GM19467 (cell line): ENCODE data around the gene SMNDC1.
"Not testable (repeated sequence)": the region's sequence is repeated elsewhere in the genome, so short reads cannot be mapped to it uniquely, and the experiment has no call there.

Experiments
- ATAC-seq: cut with Tn5 transposase; IDR thresholded peaks from one replicate; pipeline ENCODE4 v1.9.1; 2021; ENCODE audit warnings: mild to moderate bottlenecking, moderate library complexity; ENCODE audit not compliant: unreplicated experiment

Gene SMNDC1

DNA sequence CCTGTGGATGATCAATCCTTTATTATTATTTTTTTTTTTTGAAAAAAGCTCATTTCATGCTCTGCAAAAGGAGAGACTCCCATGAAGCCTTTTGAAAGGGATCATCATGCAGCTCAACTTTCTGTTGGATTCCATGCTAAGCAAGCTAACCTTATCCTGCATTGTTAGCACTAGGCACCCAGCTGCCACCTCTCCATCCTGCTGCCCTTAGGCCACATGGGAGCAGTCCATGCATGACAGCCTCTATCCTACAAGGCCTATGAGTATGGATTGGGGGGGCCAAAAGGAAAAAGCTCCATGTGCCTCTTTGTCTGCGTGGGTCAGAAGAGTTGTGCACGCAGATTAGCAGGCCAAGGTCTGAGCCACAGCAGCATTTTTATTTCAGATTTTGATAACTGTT, 19.2 kb downstream of the SMNDC1 start:
- no peak for ATAC-seq

- no peak for ATAC-seq
Measured at GRCh38 chr10:110284262-110284661, 20.5 kb downstream of the SMNDC1 start.

DNA sequence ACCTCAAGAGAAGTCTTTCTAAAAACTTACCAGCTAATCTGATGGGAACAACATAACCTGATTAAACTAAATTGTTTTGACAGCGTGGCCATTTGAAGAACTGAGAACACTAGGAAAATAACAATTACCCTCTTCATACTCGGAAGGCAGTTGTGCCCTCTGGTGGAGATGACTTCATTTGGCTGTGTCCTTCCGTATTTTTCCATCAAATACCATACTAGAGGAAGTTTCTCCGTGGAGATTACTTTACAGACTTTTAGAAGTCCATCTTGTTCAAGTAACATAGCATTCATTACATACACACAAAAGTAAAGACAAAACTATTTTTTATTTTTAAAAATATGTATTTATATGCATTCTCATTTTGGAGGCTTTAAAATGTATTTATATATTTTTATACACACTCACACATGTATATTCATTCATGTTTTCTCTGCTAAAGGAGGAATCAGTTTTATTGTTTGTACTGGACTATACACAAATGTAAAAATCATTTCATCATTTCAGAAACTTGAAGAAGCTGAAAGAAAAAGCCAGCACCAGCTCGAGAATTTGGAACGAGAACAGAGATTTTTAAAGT, 25.2 kb downstream of the SMNDC1 start:
- no peak for ATAC-seq

- ATAC-seq = no peak
Measured at GRCh38 chr10:110278562-110279406, 25.9 kb downstream of the SMNDC1 start.

GRCh38 chr10:110277591-110277990, 27.1 kb downstream of the SMNDC1 start:
- ATAC-seq = no peak

- ATAC-seq = no peak
Measured at GRCh38 chr10:110276603-110277002, 28.1 kb downstream of the SMNDC1 start.

GRCh38 chr10:110275128-110275729, 29.5 kb downstream of the SMNDC1 start:
- no peak for ATAC-seq

DNA sequence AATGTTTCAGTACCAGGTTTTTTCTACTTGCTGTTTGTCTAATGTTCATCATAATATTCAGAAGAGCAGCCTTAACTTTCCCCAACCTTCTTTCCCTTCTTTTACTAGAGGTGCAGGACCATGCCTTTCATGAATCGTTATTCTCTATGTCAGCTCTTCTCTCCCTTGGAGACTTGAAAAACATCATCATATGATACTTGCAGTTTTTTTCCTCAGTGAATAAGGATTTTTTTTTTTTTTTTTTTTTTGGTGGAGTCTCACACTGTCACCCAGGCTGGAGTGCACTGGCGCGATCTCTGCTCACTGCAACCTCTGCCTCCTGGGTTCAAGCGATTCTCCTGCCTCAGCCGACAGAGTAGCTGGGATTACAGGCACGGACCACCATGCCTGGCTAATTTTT, 30.1 kb downstream of the SMNDC1 start:
- ATAC-seq = no peak

GRCh38 chr10:110274072-110274627, 30.6 kb downstream of the SMNDC1 start:
- ATAC-seq = no peak

- no peak for ATAC-seq
Measured at GRCh38 chr10:110273474-110273873, 31.2 kb downstream of the SMNDC1 start.

- not testable (repeated sequence) for ATAC-seq
Measured at GRCh38 chr10:110272995-110273394, 31.7 kb downstream of the SMNDC1 start.

DNA sequence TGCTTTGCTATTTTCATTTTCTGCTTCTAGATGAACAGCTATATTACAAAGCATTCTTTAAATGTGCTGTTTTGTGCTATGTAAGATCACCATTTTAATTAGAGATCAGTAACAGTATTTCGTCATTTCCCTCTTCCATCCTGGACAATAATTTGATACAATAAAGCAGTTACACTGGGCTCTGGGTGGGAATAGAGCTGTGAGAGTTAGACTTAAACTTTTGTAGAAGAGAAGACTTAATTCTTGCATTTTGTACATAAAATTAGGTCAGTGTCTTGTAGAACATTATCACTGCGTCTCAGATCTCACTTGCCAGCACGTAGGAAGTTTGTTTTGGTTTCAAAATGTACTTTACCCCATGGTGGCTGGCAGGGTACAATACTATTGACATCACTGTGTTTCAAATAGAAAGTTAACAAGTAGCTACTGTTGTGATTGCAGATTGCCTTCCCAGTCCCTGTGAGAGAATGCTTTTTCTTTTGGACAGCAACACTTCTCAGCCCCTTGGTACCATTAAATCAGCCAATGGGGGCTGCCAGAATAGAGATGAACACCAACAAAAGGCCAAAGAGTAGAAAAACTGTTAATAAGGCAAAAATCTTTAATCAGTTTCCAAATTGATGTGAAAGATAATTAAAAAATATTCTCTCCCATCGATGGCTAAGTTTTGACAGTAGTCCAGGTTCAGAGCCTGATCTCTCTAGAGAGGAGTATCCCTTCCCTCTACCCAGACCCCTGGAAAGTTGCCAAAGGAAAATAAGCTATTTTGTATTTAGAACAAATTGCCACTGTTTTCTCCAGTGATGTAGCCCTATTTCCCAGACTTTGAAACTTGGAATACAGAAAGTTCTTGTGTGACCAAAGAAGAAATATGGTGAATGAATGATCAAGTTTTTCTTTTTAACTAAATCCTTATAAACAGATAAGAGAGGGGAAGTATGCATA, 35.1 kb downstream of the SMNDC1 start:
- ATAC-seq = peak; percentile 55

DNA sequence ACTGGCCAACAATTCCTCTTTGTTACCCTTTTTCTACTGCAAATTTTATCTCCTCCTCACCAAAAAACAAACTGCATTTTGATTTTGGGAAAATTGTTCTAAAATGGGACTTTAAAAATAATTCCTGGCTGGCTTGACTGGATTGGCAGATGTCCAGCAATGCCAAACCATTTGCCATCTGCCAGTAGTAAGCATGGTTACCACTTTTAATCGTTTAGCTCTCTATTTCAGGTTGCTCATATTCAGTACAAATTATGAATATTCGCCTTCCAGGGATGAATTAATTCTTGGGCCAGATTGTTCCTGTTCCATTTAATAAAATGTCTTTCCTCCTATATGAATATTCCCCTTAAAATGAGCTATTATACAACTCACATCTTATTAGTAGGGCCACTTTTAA, 35.7 kb downstream of the SMNDC1 start:
- ATAC-seq = no peak

DNA sequence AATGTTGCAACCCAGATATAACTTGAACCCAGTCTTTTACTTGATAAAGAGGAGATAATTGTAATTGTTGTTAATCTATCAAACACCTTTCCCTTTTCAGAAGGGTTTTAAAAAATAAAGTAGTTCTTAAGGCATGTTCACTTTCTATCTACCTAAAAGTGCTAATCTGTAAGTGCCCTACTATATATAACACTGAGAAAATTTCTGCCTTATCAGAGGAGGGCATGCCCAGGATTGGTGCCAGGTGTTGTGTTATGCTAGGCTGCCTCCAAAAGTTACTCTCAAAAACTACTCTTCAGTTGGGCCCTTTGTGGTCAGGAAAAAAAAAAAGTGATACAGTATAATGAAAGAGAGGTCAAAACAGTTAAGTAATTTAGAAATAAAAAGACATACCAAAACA, 36.3 kb downstream of the SMNDC1 start:
- ATAC-seq = no peak

DNA sequence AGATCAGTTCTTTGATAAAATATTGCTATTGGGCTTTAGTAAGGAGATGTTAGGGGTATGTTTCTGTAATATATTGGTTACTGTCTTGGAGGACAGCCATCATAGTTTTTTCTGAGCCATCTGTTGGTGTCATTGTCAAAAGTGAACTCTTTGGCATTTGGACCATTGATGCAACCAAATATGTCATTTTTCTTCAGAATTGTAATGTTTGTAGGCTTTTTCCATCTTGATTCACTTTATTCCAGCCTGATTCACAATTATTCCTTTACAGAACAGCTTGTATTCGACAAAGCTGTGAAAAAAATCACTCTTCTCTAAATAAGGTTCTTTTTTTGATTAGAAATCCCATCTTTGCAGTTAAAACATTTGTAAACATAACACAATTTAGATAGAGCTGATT, 37.4 kb downstream of the SMNDC1 start:
- ATAC-seq = no peak

DNA sequence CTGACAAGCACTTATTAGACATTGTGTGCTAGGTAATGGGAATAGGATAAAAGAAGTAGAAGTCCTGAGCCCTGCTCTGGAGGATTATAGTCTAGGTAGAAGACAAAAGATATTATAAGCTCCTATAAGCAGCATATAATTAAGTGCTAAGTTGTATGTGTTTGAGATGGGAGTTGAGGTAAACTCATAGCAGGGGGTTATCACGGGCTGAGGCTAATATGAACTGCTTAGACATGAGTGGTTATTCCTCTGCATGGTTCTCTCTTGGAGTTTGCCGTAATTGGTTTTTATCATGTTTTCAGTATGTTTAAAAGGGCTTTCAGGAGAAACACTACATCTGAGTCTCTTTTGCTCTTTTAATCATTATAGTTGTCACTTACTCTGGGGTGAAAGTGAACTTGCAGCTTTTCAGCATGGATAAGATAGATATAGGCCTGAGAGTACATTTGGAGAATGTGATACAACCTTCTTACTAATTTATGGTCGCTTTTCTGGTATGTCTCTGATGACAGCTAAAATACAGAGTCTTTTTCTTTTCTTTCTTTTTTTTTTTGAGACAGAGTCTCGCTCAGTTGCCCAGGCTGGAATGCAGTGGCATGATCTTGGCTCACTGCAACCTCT, 39.0 kb downstream of the SMNDC1 start:
- no peak for ATAC-seq

GRCh38 chr10:110263164-110263563, 41.6 kb downstream of the SMNDC1 start:
- no peak for ATAC-seq

- ATAC-seq = no peak
Measured at GRCh38 chr10:110260746-110261477, 43.8 kb downstream of the SMNDC1 start.

- ATAC-seq = no peak
Measured at GRCh38 chr10:110259317-110259716, 45.4 kb downstream of the SMNDC1 start.

- no peak for ATAC-seq
Measured at GRCh38 chr10:110258542-110258941, 46.2 kb downstream of the SMNDC1 start.
